Endothelial cell of umbilical vein (primary cell): ENCODE measurements around the gene RGS7.

Experiments
- EZH2 ChIP-seq: IDR thresholded peaks from 2 replicates; pipeline ENCODE4 v1.6.1; 2012; ENCODE audit warnings: borderline replicate concordance, low read depth, mild to moderate bottlenecking, moderate library complexity, low read length, inconsistent platforms; ENCODE audit not compliant: severe bottlenecking
- MYC ChIP-seq: IDR thresholded peaks from one replicate; pipeline ENCODE4 v1.6.1; 2011; ENCODE audit warnings: mild to moderate bottlenecking, low read depth, low read length
- POLR2A ChIP-seq: IDR thresholded peaks from 2 replicates; pipeline ENCODE4 v1.6.1; 2012; ENCODE audit warnings: low read depth, mild to moderate bottlenecking, control low read depth, low read length
- TF ChIP-seq, protein P1 (sequence below), 2 donors: IDR thresholded peaks; 1 replicate in 1 of 2; 2 replicates in 1 of 2; pipeline ENCODE4 v1.5.1; 2011; ENCODE audit warnings: low read length in 2 of 2, mild to moderate bottlenecking in 2 of 2, moderate library complexity in 2 of 2, control low read depth in 1 of 2, inconsistent platforms in 1 of 2, low read depth in 1 of 2; ENCODE audit not compliant: insufficient read depth in 1 of 2; ENCODE audit errors: extremely low read depth in 1 of 2

DNA sequence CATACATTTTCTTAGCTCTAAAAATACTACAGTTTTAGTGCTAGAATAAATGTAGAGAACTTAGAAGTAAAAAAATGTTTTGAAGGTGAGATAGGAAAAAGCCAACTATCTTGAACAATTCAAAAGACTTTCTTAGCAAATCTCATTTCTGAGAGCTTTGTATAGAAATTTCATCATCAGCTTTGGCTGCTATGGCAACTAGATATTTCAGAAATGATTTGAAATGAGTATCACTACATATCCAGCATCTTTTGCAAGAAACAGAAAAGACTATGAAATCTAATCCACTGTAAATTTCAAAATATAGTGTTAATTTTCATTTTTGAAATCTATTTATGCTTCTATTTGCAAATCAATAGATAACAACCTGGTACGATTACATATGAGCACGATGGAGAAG lies 57.7 kb downstream of the RGS7 start:
- TF ChIP-seq, protein P1, sequence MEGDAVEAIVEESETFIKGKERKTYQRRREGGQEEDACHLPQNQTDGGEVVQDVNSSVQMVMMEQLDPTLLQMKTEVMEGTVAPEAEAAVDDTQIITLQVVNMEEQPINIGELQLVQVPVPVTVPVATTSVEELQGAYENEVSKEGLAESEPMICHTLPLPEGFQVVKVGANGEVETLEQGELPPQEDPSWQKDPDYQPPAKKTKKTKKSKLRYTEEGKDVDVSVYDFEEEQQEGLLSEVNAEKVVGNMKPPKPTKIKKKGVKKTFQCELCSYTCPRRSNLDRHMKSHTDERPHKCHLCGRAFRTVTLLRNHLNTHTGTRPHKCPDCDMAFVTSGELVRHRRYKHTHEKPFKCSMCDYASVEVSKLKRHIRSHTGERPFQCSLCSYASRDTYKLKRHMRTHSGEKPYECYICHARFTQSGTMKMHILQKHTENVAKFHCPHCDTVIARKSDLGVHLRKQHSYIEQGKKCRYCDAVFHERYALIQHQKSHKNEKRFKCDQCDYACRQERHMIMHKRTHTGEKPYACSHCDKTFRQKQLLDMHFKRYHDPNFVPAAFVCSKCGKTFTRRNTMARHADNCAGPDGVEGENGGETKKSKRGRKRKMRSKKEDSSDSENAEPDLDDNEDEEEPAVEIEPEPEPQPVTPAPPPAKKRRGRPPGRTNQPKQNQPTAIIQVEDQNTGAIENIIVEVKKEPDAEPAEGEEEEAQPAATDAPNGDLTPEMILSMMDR (IDR thresholded peaks at IDR 0.05; ENCODE audit: extremely low read depth in 1 of 2, insufficient read depth in 1 of 2, low read depth in 1 of 2, low read length in 2 of 2), result no peak
- TF ChIP-seq POLR2A, result no peak
- no peak for TF ChIP-seq MYC
- TF ChIP-seq EZH2, result no peak
